HG02884 (cell line): ENCODE measurements around the gene TSPEAR.

ENCODE experiments used
- ATAC-seq: cut with Tn5 transposase; IDR thresholded peaks from one replicate; pipeline ENCODE4 v1.9.1; 2021; ENCODE audit warnings: mild to moderate bottlenecking, moderate library complexity; ENCODE audit not compliant: unreplicated experiment

The TSPEAR gene

GRCh38 chr21:44711327-44712202 is at the start of gene TSPEAR:
Gene TSPEAR, minus strand, starts transcription at chr21:44711572. Its CDS starts 58 bp downstream, at chr21:44711514.
- no peak for ATAC-seq

DNA sequence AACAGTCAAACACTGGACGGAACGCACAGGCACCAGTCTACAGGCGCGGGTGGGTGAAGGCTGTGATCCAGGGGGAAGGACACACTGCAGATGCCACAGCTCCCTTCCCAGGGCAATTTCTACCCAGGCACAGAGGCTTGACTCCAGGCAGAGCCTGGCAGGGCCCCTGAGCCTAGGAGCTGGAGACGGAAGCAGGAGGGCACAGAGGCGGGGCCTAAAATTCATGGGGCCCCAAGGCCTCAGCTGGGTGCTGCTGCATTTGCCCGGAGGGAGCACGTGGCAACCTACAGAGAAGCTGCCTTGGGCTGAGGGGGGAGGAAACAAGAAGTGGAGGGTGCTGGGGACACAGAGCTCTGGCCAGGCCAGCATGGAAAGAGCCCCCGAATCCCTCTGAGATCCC is 49.0 kb upstream of the TSPEAR start:
- no peak for ATAC-seq

DNA sequence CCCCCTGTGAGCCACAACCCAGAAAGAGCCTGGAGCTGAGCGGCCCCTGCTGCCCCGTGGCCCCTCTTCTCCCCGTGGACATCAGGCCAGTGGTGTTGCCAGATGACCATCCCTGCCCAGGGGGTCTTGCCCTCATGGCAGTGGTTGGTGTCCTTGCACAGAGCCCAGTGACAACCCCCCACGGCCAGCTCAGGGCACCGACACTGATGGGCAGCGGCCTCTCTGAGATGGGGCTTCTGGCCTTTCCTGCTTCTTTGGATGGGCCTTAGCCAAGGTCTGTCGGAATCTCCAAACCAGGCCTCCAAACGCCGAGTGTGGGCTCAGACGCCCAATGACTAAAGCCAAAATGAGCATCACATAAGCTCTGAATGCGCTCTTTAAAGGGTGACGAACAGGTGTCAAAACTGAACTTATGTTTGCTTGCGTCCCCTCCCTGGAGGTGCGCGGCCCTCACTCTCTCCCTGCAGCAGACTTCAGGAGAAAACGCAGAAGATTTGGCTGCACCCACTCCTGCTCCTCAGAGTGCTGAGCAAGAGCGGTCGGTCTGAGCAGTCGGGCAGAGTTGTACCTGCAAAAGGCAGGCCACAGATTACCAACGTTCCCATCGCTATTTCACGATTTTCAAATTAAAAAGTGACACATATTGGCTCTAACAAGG is 48.4 kb upstream of the TSPEAR start:
- no peak for ATAC-seq

- ATAC-seq, result no peak
Observed at GRCh38 chr21:44758781-44759627, 47.6 kb upstream of the TSPEAR start.

GRCh38 chr21:44758141-44758561 is 46.8 kb upstream of the TSPEAR start:
- no peak for ATAC-seq

DNA sequence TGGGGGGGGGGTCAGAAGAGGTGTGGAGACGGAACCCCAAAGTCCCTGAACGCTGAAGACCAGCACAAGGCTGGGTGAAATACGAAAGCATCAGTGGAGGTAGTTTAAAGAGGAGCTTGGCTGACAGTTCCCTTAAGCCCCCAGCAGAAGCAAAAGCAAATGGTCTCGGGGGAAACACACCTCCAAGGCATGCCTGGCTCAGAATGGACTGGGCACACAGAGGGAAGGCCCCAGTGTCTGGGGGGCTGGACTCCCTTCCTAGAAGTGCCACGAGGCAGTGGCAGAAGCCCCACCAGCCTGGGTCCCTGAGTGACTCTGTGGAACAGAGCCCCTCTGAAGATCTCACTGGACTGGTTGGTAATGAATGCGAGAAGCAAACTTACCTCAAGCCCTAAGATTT is 46.4 kb upstream of the TSPEAR start:
- no peak for ATAC-seq

DNA sequence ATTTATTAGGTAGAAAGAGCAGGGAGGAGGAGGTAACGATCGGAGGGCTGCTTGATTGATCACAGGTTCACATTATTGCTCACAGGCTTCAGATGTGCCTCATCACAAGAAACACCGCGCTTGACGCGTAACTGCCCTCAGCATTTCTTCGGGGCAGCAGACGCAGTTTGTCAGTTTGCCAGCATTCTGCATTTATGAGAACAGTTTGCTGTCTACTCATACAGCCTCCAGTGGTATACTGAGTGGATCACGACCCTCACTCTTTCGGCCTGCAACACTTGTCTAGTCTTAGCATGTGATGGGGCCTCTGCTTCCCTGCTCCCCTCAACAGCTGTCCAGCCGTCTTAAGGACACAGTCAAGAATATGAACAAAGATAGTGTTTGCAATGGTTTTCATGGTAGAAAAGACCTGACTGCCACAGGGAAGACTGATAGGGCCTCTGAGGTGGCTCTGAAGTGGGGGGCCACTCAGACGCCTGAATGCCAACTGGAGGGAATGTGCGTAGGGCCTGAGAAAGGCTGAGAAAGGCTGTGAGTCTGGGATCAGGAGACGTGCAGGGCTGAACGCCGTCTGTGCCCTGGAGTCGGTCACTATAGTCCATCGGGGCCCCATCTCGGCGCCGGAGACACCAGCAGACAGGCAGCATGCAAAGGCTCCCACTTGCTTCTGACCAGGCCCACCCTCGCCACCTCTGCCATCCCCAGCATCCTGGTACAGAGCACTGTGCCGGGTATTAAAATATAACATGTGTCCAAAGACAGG is 45.2 kb upstream of the TSPEAR start:
- ATAC-seq, result no peak

DNA sequence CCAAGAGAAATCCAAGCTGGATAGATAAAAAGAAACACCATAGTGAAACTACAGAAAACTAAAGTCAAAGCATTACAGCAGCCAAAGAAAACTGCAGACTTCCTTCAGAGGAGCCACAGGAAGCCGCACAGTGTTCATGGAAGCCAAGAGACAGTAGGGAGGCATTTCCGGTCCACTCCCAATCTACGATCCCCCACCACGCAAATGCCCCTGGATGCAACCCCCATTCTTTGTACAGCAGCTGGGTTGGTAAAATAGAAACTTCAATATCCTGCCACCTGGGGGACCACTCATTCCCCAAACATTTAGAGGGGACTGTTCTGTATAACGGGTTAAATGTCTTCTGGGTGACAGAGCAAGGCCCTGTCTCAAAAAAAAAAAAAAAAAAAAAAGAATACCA is 43.9 kb upstream of the TSPEAR start:
- no peak for ATAC-seq

GRCh38 chr21:44753357-44753756 is 42.0 kb upstream of the TSPEAR start:
- ATAC-seq, result no peak

DNA sequence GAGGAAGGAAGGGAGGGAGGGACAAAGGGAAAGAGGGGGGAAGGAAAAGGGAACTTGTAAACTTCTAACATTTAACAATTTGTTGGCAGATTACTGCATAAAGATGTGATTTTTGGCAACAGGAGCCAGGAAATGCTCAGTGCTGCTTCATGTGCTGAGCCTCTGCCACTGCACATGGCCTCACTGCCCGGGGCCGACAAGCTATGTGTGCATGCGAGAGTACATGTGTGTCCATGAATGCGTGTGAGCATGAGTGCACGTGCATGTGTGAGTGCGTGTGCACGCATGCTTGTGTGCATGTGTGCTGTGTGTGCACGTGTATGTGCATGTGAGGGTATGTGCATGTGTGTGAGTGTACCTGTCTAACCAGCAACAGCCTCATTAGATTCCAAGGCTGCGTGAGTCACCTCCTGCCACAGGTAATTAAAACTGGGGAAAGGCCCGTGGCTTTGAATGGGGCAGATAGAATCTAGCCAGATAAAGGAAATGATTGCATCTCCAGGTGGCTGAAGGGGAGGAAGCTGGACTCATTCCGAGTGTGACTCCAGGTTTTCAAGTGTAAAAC is 41.4 kb upstream of the TSPEAR start:
- no peak for ATAC-seq

GRCh38 chr21:44751799-44752636 is 40.6 kb upstream of the TSPEAR start:
- no peak for ATAC-seq

- no peak for ATAC-seq
Observed at GRCh38 chr21:44751186-44751798, 39.9 kb upstream of the TSPEAR start.

- no peak for ATAC-seq
Observed at GRCh38 chr21:44750675-44751025, 39.3 kb upstream of the TSPEAR start.

DNA sequence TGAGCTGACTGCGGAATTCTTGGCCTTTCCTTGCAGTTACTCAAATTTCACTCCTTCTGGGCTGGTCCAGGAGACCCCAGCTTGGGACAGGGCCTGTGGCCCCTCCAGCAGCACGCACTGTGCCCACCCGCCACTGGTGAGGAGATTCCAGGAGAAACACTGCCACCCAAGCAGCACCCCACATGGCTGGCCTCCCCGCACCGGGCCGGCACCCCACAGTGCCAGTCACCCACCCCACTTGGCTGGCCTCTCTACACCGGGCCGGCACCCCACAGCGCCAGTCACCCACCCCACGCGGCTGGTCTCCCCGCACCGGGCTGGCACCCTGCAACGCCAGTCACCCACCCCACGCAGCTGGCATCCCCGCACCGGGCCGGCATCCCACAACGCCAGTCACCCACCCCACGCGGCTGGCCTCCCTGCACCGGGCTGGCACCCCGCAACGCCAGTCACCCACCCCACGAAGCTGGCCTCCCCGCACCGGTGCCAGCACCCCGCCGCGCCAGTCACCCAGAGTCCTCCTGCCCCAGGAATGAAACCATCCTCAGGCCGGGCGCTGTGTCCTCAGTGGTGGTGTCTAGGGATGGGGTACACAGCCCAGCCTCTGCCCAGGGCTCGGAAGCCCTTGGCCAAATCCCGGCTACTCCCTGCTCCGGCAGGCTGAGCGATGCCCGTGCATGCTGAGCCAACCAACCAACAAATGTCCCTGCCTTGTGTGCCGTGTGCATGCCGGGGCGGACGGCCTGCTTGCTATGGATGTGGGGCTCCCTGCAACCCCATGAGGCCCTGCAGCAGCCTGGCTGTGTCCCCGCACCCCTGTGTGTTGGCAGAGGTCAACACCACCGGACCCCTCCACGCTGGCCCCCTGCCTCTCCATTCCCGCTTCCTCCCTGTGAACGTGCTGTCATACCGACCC is 38.6 kb upstream of the TSPEAR start:
- no peak for ATAC-seq

DNA sequence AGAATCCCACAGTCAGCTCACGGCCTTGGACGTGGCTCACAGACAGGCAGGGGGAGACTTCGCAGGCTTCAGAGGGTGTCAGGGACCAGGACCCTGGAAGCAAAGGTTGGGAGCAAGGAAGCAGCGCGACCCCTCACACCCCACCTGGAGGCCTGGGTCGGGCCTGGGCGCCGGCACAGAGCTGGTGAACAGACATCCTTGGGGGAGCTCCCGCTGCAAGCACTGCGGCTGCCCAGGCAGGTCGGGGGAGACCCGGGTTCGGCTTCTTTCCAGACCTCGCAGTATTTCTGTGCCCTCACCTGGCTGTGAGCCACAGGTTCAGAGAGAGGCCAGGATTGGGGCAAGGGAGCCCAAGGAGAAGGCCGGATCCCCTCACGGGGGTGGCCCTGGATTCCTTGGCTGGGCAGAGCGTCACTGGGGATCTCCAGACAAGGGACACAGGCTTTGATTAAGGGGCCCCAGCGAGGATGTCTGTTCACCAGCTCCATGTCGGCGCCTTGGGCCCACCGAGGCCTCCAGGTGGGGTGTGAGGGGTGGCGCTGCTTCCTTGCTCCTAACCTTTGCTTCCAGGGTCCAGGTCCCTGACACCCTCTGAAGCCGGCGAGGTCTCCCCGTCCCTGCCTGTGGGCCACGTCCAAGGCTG is 37.9 kb upstream of the TSPEAR start:
- no peak for ATAC-seq

DNA sequence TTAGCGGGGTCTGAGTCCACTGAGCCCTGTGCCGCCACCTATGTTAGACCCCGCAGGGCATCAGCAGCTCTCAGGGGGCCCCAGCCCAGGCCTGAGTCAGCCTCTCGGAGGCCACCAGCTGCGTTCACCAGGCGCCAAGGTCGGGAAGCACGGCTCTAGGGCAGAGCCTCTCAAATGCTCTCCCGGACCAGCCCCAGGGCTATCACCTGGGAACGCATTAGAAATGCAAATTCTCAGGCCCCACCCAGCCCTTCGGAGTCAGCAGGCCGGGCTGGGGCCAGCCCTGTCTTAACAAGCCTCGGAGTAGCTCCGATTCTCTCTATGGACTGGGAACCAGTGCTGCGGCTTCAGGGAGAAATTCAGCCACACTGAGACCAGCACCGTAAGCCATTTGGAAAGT is 37.2 kb upstream of the TSPEAR start:
- ATAC-seq, result no peak

- ATAC-seq, result no peak
Observed at GRCh38 chr21:44742418-44743153, 31.2 kb upstream of the TSPEAR start.
